NCI-H2227 treated with DMSO at 0.1 percent for 48 hours (cell line): ENCODE data around the gene EXOC8.

Experiments used
- DNase-seq: peaks from one replicate; lab custom pipeline; 2025; lab: John Stamatoyannopoulos, UW

The EXOC8 gene

GRCh38 chr1:231337472-231338269, at the start of gene EXOC8:
Gene EXOC8 (minus strand): TSS chr1:231337852. CDS start chr1:231337745, 107 bp downstream.
- DNase-seq, result peak; percentile 99

GRCh38 chr1:231386466-231386865, 48.8 kb upstream of the EXOC8 start:
- DNase-seq, result no peak

- DNase-seq, result no peak
Observed at GRCh38 chr1:231385416-231385748, 47.7 kb upstream of the EXOC8 start.

GRCh38 chr1:231384696-231385415, 47.2 kb upstream of the EXOC8 start:
- no peak for DNase-seq

- DNase-seq, result no peak
Observed at GRCh38 chr1:231383159-231383860, 45.7 kb upstream of the EXOC8 start.

GRCh38 chr1:231382426-231382825, 44.8 kb upstream of the EXOC8 start:
- no peak for DNase-seq

- no peak for DNase-seq
Observed at GRCh38 chr1:231381729-231382128, 44.1 kb upstream of the EXOC8 start.

GRCh38 chr1:231376875-231377549, 39.4 kb upstream of the EXOC8 start:
- DNase-seq, result no peak

GRCh38 chr1:231376101-231376500, 38.4 kb upstream of the EXOC8 start:
- DNase-seq, result no peak

- DNase-seq, result no peak
Observed at GRCh38 chr1:231374394-231374793, 36.7 kb upstream of the EXOC8 start.

GRCh38 chr1:231372501-231372900, 34.8 kb upstream of the EXOC8 start:
- no peak for DNase-seq

GRCh38 chr1:231369282-231369681, 31.6 kb upstream of the EXOC8 start:
- DNase-seq, result no peak

- DNase-seq, result no peak
Observed at GRCh38 chr1:231364192-231364591, 26.5 kb upstream of the EXOC8 start.

- DNase-seq, result no peak
Observed at GRCh38 chr1:231363624-231364023, 26.0 kb upstream of the EXOC8 start.

GRCh38 chr1:231362325-231362724, 24.7 kb upstream of the EXOC8 start:
- no peak for DNase-seq

- DNase-seq, result no peak
Observed at GRCh38 chr1:231359113-231359512, 21.5 kb upstream of the EXOC8 start.

GRCh38 chr1:231357831-231358354, 20.2 kb upstream of the EXOC8 start:
- peak; percentile 72 for DNase-seq

- DNase-seq, result no peak
Observed at GRCh38 chr1:231357187-231357772, 19.6 kb upstream of the EXOC8 start.

GRCh38 chr1:231355171-231355570, 17.5 kb upstream of the EXOC8 start:
- no peak for DNase-seq

- no peak for DNase-seq
Observed at GRCh38 chr1:231354330-231355020, 16.8 kb upstream of the EXOC8 start.

GRCh38 chr1:231353086-231353485, 15.4 kb upstream of the EXOC8 start:
- DNase-seq, result no peak
